Skin of body (tissue), 2 donors: ENCODE results near the gene PLP1. TPM values are rescaled to one million over a fixed set of nuclear protein-coding genes. Genes with fewer than 3 reads are reported as not detected.
A peak's percentile ranks its signal among the peaks of the same experiment; 100 is the strongest.

ENCODE experiments used
- DNase-seq: peaks from one replicate; lab custom pipeline; 2025; lab: John Stamatoyannopoulos, UW
- total RNA-seq: library from RNA; depleted of rRNA; stranded (reverse); fragments of >200 nt; gene quantifications from one replicate; pipeline ENCODE4 v1.2.3, GENCODE V29; 2014

The PLP1 gene
- total RNA-seq, 1 donor from 2014 or later: 57.5 TPM

DNA sequence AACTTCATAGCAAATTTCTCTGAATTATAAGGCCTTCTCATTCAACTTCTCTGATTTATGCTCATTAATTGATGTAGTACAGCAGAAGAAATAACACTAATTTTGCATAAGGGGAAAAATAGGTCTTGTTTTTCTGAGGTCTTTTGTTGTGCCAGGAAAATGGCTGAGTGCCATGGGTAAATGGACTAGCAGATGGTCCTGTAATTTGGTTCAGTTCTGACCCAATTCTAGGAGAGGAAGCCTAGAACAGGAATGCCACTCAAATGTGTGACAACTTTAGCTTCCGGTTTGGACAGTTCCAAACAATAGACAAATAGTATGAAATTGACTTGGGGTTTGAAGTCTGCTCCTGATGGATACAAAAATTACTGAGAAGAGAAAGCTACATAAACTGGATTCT, 49.2 kb downstream of the PLP1 start:
- DNase-seq: no peak

DNA sequence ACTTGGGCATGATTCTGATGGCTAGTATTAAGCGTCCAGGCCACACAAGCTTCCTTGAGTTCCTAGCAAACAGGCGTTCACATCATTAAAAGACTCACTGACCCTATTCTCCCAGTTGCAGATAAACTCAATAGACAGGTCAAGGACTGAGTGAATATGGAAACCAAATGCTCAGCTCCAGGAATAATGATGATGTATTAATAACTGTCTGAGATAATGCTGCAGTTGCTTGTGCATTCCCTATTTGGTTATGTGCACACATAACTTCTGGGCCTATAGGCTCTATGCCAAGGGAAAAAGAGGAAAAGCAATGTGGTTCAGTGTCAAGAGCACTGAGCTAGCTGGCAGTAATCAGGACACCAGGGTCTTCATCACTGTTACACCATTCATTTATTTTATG, 51.9 kb downstream of the PLP1 start:
- no peak for DNase-seq

GRCh38 chrX:103830848-103831247, 54.2 kb downstream of the PLP1 start:
- DNase-seq: no peak

GRCh38 chrX:103831342-103831802, 54.7 kb downstream of the PLP1 start:
- DNase-seq: no peak

GRCh38 chrX:103831803-103832544, 55.3 kb downstream of the PLP1 start, which contains the start of gene RAB9B:
Gene RAB9B, minus strand, starts transcription at chrX:103832257. Its CDS starts 6,473 bp downstream, at chrX:103825784.
- peak; percentile 0 for DNase-seq

- no peak for DNase-seq
These were observed 62.8 kb downstream of the PLP1 start for GRCh38 chrX:103839404-103839803.

Other genes starting within 250 kb of the PLP1 start
- 37.1 TPM for gene TCEAL4, start 191.3 kb upstream of the PLP1 start, total RNA-seq
- gene TCEAL3, start 168.9 kb upstream of the PLP1 start, total RNA-seq: 7.2 TPM
- 21.2 TPM for gene TCEAL1, start 147.9 kb upstream of the PLP1 start, total RNA-seq
- 231 TPM for gene MORF4L2, start 90.1 kb upstream of the PLP1 start, total RNA-seq
- not detected for gene TMEM31, start 65.9 kb upstream of the PLP1 start, total RNA-seq
- 4.8 TPM for gene RAB9B, start 55.4 kb downstream of the PLP1 start, total RNA-seq
- gene TMSB15B, start 185.8 kb downstream of the PLP1 start, total RNA-seq: 5.3 TPM
- gene H2BW1, start 236.9 kb downstream of the PLP1 start, total RNA-seq: not detected